ENCODE results near the gene B3GNT8. TPM values are rescaled to one million over a fixed set of nuclear protein-coding genes. Genes with fewer than 3 reads are reported as not detected.

The B3GNT8 gene
- total and polyA plus RNA-seq, 2 of the 8 experiments (the other 6 are each of a cell fraction or from before 2014, with no cell fraction given): 0.67 to 0.86 TPM

DNA sequence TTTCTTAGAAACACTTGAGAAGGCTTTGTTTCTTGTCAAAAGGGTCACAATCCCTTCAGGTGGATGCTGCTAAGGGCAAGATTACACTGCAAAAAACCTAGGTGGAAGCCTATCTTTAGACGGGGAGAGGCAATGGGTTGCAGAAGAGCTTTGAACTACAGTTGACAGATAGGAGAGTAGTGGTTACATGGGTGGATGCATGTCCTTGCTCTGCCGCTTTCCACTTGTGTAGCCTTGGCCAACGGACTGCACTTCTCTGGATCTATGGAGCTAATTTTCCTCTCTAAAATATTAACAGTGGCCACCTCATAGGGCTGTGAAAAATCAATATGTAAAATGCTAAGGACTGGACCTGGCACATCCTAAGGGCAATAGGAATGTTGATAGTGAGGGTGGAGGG lies 28.6 kb downstream of the B3GNT8 start:
- H4K5ac ChIP-seq (ENCODE audit: insufficient read length, low read depth, low read length): no peak overlapping the region
- no peak overlapping the region for H2BK5ac ChIP-seq (ENCODE audit: low read depth, low read length)
- peaks cover 0 to 1% of the 10 kb centered on the region in 2 experiments for H4K20me1 ChIP-seq (replicated peaks in 1 of 2; ENCODE audit: control insufficient read depth in 1 of 2, insufficient read depth in 2 of 2, low read length in 2 of 2)
- no peak overlapping the region for H3K14ac ChIP-seq (ENCODE audit: insufficient read length)
- H3K4ac ChIP-seq (replicated peaks; ENCODE audit: insufficient read length, low read depth, low read length): no peak overlapping the region
- H3K79me2 ChIP-seq (ENCODE audit: control insufficient read depth in 1 of 2, insufficient read depth in 2 of 2, low read length in 2 of 2): peaks cover 0 to 33% of the 10 kb centered on the region in 2 experiments; a peak in 2 of 4 replicates
- peaks cover 10% of the 10 kb centered on the region; the same call in 1 of the 2 replicates for H3K79me1 ChIP-seq (ENCODE audit: low read depth, low read length)
- CTCF ChIA-PET (ENCODE audit: partially characterized antibody): interaction anchor here (0.8 to 1.2 kb wide), 2 partner anchors 10 to 45 kb away, joined by 3 read pairs; no protein-coding TSS in a partner anchor
- H3K27me3 ChIP-seq (replicated peaks in 1 of 4; ENCODE audit: control insufficient read depth in 3 of 4, extremely low read depth in 1 of 4, insufficient read depth in 3 of 4, low read length in 3 of 4): no peaks in the 10 kb centered on the region
- POLR2A ChIA-PET (ENCODE audit: partially characterized antibody): interaction anchor here (0.5 to 2.0 kb wide), 5 partner anchors 9 to 41 kb away, joined by 3 to 10 read pairs (median 7); partner anchors contain the start of genes B3GNT8 and DMAC2
- peaks cover 4% of the 10 kb centered on the region for H3K23me2 ChIP-seq (ENCODE audit: low read depth, low read length)
- H2AFZ ChIP-seq (ENCODE audit: low read length): no peak overlapping the region
- H3K4me2 ChIP-seq (ENCODE audit: insufficient read depth in 1 of 2, low read depth in 2 of 2, low read length in 2 of 2): peak overlapping the region; percentile 77 to 90
- H3K4me3 ChIP-seq (ENCODE audit: extremely low read depth in 1 of 4, insufficient read depth in 2 of 4, low read depth in 3 of 4, low read length in 4 of 4): peak overlapping the region; percentile 85 to 99 (median 98); a peak in 7 of 8 replicates
- H3K56ac ChIP-seq (replicated peaks; ENCODE audit: insufficient read length, low read depth, low read length): no peak overlapping the region
- H4K91ac ChIP-seq (replicated peaks; ENCODE audit: insufficient read length, low read length): no peak overlapping the region
- 86% methylated on average over 3 of the region's 3 CpGs; no CpG with 5 or more reads in 1 of the 2 experiments for WGBS, 2 experiments (ENCODE audit: extremely low coverage in 1 of 2, insufficient coverage in 1 of 2, insufficient read length in 1 of 2, insufficient replicate concordance in 2 of 2, low coverage in 1 of 2, low lambda C conversion rate in 2 of 2, missing lambda C conversion rate in 1 of 2)
- no peak overlapping the region for H4K8ac ChIP-seq (ENCODE audit: extremely low read depth, insufficient read depth, low read length)
- H3K23ac ChIP-seq (ENCODE audit: insufficient read length): no peak overlapping the region
- H3K4me1 ChIP-seq (replicated peaks in 1 of 4; ENCODE audit: control insufficient read depth in 3 of 4, insufficient read depth in 4 of 4, low read length in 3 of 4): peaks cover 0 to 5% (median 0%) of the 10 kb centered on the region in 4 experiments; a peak in 5 of 7 replicates
- peak overlapping the region in 2 of 4 experiments; percentile 6 to 96; a peak in 2 of 7 replicates for H3K9ac ChIP-seq (replicated peaks in 1 of 4; ENCODE audit: extremely low read depth in 1 of 4, low read depth in 3 of 4, low read length in 3 of 4)
- no peak overlapping the region for H2BK120ac ChIP-seq (replicated peaks; ENCODE audit: low read depth, low read length)
- no peak overlapping the region for H2BK15ac ChIP-seq (ENCODE audit: low read length)
- no peak overlapping the region for H2AK5ac ChIP-seq (ENCODE audit: low read depth, low read length)
- H3K9me3 ChIP-seq (ENCODE audit: insufficient read depth in 2 of 2, low read depth in 1 of 2, low read length in 1 of 2): no peaks in the 10 kb centered on the region
- DNase-seq (ENCODE audit: low read depth in 1 of 2, low spot score in 2 of 2): no peak
- no peaks in the 10 kb centered on the region for H3K36me3 ChIP-seq (ENCODE audit: control insufficient read depth in 2 of 4, insufficient read depth in 4 of 4, low read length in 3 of 4)
- H3K18ac ChIP-seq (ENCODE audit: extremely low read depth, low read length): no peak overlapping the region
- no peak overlapping the region for H2BK20ac ChIP-seq (ENCODE audit: low read length)
- no peak overlapping the region for H2BK12ac ChIP-seq (ENCODE audit: low read depth, low read length)
- H3K27ac ChIP-seq (ENCODE audit: low read depth, low read length): no peak overlapping the region
- no peak for FAIRE-seq
- TF ChIP-seq SP4 (IDR thresholded peaks at IDR 0.05; ENCODE audit: low read length) (no peak), SRF (IDR thresholded peaks at IDR 0.05; ENCODE audit: low read depth, low read length) (no peak), KDM4A (IDR thresholded peaks at IDR 0.05; ENCODE audit: low read depth, low read length, severe bottlenecking) (no peak), CTBP2 (IDR thresholded peaks at IDR 0.05; ENCODE audit: borderline replicate concordance, insufficient read depth, insufficient read length, low read length) (no peak), CREB1 (IDR thresholded peaks at IDR 0.05) (no peak)

Measured in H1 (cell line).